Right cardiac atrium (tissue), 5 donors: Measurements from ENCODE around the gene ORAI2. TPM values are rescaled to one million over a fixed set of nuclear protein-coding genes. Genes with fewer than 3 reads are reported as not detected.
"Not testable (repeated sequence)": the region's sequence is repeated elsewhere in the genome, so short reads cannot be mapped to it uniquely, and the experiment has no call there.

Experiments
- ATAC-seq, 2 donors: fragments of 200-7000 bp; cut with Tn5 transposase; one replicate each; pipeline versions ENCODE4 v1.8.0 to v1.9.1; 2020; ENCODE audit warnings: moderate library complexity in 2 of 2, mild to moderate bottlenecking in 1 of 2
- DNase-seq, 3 donors: peaks; one replicate each; pipeline ENCODE4 v3.0.0-alpha.2; 2020
- H3K27ac ChIP-seq: one replicate; pipeline ENCODE4 v1.5.1; 2013; ENCODE audit warnings: mild to moderate bottlenecking, low read length, control low read depth, moderate library complexity
- H3K27me3 ChIP-seq: one replicate; pipeline ENCODE4 v1.6.1; 2013; ENCODE audit not compliant: control insufficient read depth, insufficient read depth
- H3K4me1 ChIP-seq: one replicate; pipeline ENCODE4 v1.6.1; 2013; ENCODE audit warnings: low read length; ENCODE audit not compliant: control insufficient read depth, insufficient read depth
- H3K4me3 ChIP-seq: one replicate; pipeline ENCODE4 v1.5.1; 2013; ENCODE audit warnings: low read length, control low read depth
- H3K9me3 ChIP-seq: one replicate; pipeline ENCODE4 v1.6.1; 2013; ENCODE audit warnings: low read length; ENCODE audit not compliant: control insufficient read depth
- WGBS: extraction: QIAGEN DNeasy Blood & Tissue Kit; methylation state at CpG from one replicate; pipeline ENCODE4 v1.1.7; 2013; 5-methylcytosine and 5-hydroxymethylcytosine counted together
- intact Hi-C, 4 donors: fragments of 100-400 bp; cut with DNase I; formaldehyde crosslinking; loops; one replicate each; pipeline versions ENCODE4 v1.11.0 to v1.14.0; 2022 to 2023
- polyA plus RNA-seq: library from polyadenylated mRNA; stranded (reverse); fragments of 200-250 nt; gene quantifications from one replicate; pipeline ENCODE4 v1.2.3, GENCODE V29; 2013
- total RNA-seq, 4 donors: library from RNA; stranded (reverse); fragmentation: NEBNext Ultra II Directional; extraction: Animal tissue kit (Norgen Biotek cat#: 25700); gene quantifications; one replicate each; pipeline ENCODE4 v1.2.1, GENCODE V29; 2021
- donor health status: healthy with polysubstance abuse.
- donor health status: DM: no; HTN: yes; CAD: no.
- donor health status: DM: no; HTN: no; CAD: no.
- donor health status: DM: no; HTN: yes; CAD: no; lungs with severe emphysema.
- donor health status: DM: yes; HTN: yes; CAD: no.

ORAI2 gene
- total and polyA plus RNA-seq, 5 donors: 2.9 to 7.4 (median 4.3) TPM

GRCh38 chr7:102481962-102482361 is 48.6 kb downstream of the ORAI2 start:
- H3K9me3 ChIP-seq, intact Hi-C loops, H3K27me3 ChIP-seq, H3K4me1 ChIP-seq, H3K27ac ChIP-seq, ATAC-seq, H3K4me3 ChIP-seq: not testable (repeated sequence)
- peak in 1 of 3 donors; percentile 37 for DNase-seq
- no CpG with 5 or more reads among the region's 10 CpGs for WGBS

GRCh38 chr7:102484317-102484716 is 50.9 kb downstream of the ORAI2 start:
- H3K9me3 ChIP-seq, intact Hi-C loops, H3K4me3 ChIP-seq, H3K4me1 ChIP-seq, DNase-seq, H3K27me3 ChIP-seq, H3K27ac ChIP-seq: not testable (repeated sequence)
- no CpG with 5 or more reads among the region's 5 CpGs for WGBS
- ATAC-seq: peak in 1 of 2 donors; percentile 38

DNA sequence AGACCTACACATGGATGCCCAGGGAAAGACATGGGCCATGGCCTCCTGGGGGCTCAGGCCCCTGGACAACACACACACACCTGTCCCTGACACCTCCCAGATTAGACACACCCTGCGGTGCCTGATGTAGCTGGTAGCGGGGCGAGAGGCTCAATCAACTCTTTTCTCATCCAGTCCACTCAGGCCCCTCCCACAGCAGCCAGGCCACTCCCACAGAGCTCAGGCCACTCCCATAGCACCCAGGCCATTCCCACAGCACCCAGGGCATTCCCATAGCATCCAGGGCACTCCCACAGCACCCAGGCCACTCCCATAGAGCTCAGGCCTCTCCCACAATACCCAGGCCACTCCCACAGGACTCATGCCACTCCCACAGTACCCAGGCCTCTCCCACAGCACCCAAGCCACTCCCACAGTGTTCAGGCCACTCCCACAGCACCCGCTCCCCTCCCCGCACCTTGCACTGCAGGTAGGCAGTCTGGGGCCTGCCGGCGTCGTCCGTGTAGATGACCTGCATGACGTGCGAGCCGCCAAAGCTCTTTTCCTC is 57.2 kb downstream of the ORAI2 start:
- WGBS: 80% methylated on average over 3 of the region's 12 CpGs
- intact Hi-C loops: not testable (repeated sequence)
- ATAC-seq: peak; percentile 48 to 75

DNA sequence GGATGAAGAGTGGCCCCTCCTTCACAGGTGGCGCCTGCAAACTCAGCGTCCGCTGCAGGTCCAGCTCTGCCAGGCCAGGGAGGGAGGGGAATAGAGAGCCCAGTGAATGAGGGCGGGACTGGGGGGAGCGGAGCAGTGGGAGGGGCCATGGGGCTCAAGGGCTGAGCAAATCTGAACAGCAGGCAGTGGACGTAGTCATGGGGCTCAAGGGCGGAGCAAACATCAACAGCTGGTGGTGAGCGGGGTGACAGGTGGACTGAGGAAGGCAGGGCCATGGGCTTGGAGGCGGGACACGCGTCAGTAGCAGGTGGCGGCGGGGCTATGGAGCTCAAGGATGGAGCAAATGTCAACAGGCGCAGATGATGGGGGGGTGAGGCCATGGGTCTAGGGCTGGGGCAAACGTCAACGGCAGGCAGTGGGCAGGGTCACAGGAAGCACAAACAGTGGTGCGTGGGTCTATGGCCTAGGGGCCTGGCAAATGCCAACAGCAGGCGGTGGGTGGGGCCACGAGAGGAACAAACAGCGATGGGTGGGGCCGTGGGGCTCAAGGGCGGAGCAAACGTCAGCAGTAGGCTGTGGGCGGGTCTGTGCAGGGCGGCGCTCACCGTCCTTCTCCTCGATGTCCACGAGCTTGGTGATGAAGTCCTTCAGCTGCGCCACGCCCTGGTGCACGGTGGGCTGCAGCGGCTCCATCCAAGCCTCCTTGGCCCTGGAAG is 60.0 kb downstream of the ORAI2 start:
- H3K27me3 ChIP-seq, H3K4me3 ChIP-seq, H3K9me3 ChIP-seq, H3K4me1 ChIP-seq, intact Hi-C loops, H3K27ac ChIP-seq: not testable (repeated sequence)
- DNase-seq (peak in 1 of 3 donors; percentile 48), ATAC-seq (peak; percentile 77 to 81)
- no CpG with 5 or more reads among the region's 33 CpGs for WGBS

More for the DNA sequence above, 57.2 kb downstream of the ORAI2 start:
- not testable (repeated sequence) for H3K4me1 ChIP-seq, H3K27me3 ChIP-seq, H3K9me3 ChIP-seq, H3K4me3 ChIP-seq, H3K27ac ChIP-seq
- peak; percentile 50 to 82 (median 79) for DNase-seq

GRCh38 chr7:102494026-102494425 is 60.7 kb downstream of the ORAI2 start:
- H3K4me1 ChIP-seq, H3K27ac ChIP-seq, H3K4me3 ChIP-seq, H3K9me3 ChIP-seq, intact Hi-C loops, H3K27me3 ChIP-seq: not testable (repeated sequence)
- 43% methylated on average over 8 of the region's 15 CpGs for WGBS
- DNase-seq: peak in 2 of 3 donors; percentile 35 to 60
- ATAC-seq: peak in 1 of 2 donors; percentile 1

GRCh38 chr7:102494473-102495149 is 61.2 kb downstream of the ORAI2 start:
- H3K4me3 ChIP-seq, intact Hi-C loops: not testable (repeated sequence)
- peak; percentile 32 to 49 for ATAC-seq

GRCh38 chr7:102496861-102497260 is 63.5 kb downstream of the ORAI2 start:
- H3K4me1 ChIP-seq, H3K27ac ChIP-seq, ATAC-seq, H3K9me3 ChIP-seq, H3K27me3 ChIP-seq, H3K4me3 ChIP-seq, intact Hi-C loops: not testable (repeated sequence)
- peak in 2 of 3 donors; percentile 23 to 30 for DNase-seq
- WGBS: 76% methylated on average over 3 of the region's 10 CpGs

More at GRCh38 chr7:102494473-102495149, 61.2 kb downstream of the ORAI2 start:
- H3K27ac ChIP-seq, H3K27me3 ChIP-seq, DNase-seq, H3K4me1 ChIP-seq, H3K9me3 ChIP-seq: not testable (repeated sequence)
- WGBS: no CpG with 5 or more reads among the region's 67 CpGs

DNA sequence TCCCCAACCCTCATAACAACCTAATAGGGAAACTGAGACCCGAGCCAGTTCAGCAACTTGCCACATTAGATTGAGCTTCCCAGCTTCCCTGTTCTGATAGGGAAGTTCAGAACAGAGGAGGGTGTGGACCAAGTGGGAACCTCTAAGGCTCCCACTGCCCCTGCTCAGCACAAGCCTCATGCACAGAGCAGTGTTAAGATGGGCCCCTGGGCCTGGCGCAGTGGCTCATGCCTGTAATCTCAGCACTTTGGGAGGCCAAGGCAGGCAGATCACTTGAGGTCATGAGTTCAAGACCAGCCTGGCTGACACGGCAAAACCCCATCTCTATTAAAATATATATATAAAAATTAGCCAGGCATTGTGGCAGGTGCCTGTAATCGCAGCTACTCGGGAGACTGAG is 63.9 kb downstream of the ORAI2 start:
- H3K4me1 ChIP-seq, ATAC-seq: not testable (repeated sequence)
- peak in 2 of 3 donors; percentile 52 to 63 for DNase-seq

DNA sequence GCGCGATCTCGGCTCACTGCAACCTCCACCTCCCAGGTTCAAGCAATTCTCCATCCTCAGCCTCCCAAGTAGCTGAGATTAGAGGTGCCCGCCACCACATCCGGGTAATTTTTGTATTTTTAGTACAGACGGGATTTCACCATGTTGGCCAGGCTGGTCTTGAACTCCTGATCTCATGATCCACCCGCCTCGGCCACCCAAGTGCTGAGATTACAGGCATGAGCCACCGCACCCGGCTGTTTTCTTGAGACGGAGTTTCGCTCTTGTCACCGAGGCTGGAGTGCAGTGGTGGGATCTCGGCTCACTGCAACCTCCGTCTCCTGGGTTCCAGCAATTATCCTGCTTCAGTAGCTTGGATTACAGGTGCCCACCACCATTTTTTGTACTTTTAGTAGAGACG is 64.9 kb downstream of the ORAI2 start:
- intact Hi-C loops, H3K9me3 ChIP-seq, H3K27ac ChIP-seq, H3K27me3 ChIP-seq, H3K4me3 ChIP-seq, H3K4me1 ChIP-seq, ATAC-seq: not testable (repeated sequence)
- peak in 2 of 3 donors; percentile 41 to 47 for DNase-seq
- 92% methylated on average over 11 of the region's 16 CpGs for WGBS

More for the DNA sequence above, 63.9 kb downstream of the ORAI2 start:
- H3K27me3 ChIP-seq, intact Hi-C loops, H3K4me3 ChIP-seq, H3K9me3 ChIP-seq, H3K27ac ChIP-seq: not testable (repeated sequence)
- 77% methylated on average over 1 of the region's 5 CpGs for WGBS

- DNase-seq, H3K4me3 ChIP-seq, H3K9me3 ChIP-seq, H3K27ac ChIP-seq, H3K27me3 ChIP-seq, H3K4me1 ChIP-seq, intact Hi-C loops: not testable (repeated sequence)
- no CpG with 5 or more reads among the region's 12 CpGs for WGBS
- ATAC-seq: peak in 1 of 2 donors; percentile 5
Observed at GRCh38 chr7:102503141-102503540, 69.8 kb downstream of the ORAI2 start.
